HG03521 (cell line): ENCODE data around the gene SH3TC2.
"Not testable (repeated sequence)": the region's sequence is repeated elsewhere in the genome, so short reads cannot be mapped to it uniquely, and the experiment has no call there.

ENCODE experiments used
- ATAC-seq: cut with Tn5 transposase; IDR thresholded peaks from one replicate; pipeline ENCODE4 v1.9.1; 2021; ENCODE audit warnings: mild to moderate bottlenecking, moderate library complexity; ENCODE audit not compliant: unreplicated experiment

Gene SH3TC2

GRCh38 chr5:149063017-149063687, at the start of gene SH3TC2:
Gene SH3TC2 (minus strand): TSS chr5:149063062. CDS start chr5:149063022, 40 bp downstream.
- no peak for ATAC-seq

GRCh38 chr5:149110406-149110805, 47.5 kb upstream of the SH3TC2 start:
- no peak for ATAC-seq

GRCh38 chr5:149108651-149109280, 45.9 kb upstream of the SH3TC2 start:
- no peak for ATAC-seq

- ATAC-seq: no peak
These were observed 37.5 kb upstream of the SH3TC2 start for GRCh38 chr5:149100331-149100730.

- no peak for ATAC-seq
These were observed 37.1 kb upstream of the SH3TC2 start for GRCh38 chr5:149099920-149100319.

GRCh38 chr5:149094996-149095395, 32.1 kb upstream of the SH3TC2 start:
- no peak for ATAC-seq

GRCh38 chr5:149093625-149094024, 30.8 kb upstream of the SH3TC2 start:
- ATAC-seq: no peak

- ATAC-seq: no peak
These were observed 26.9 kb upstream of the SH3TC2 start for GRCh38 chr5:149089796-149090195.

GRCh38 chr5:149088686-149089085, 25.8 kb upstream of the SH3TC2 start:
- no peak for ATAC-seq

- ATAC-seq: no peak
These were observed 21.0 kb upstream of the SH3TC2 start for GRCh38 chr5:149083846-149084245.

GRCh38 chr5:149082271-149082670, 19.4 kb upstream of the SH3TC2 start:
- no peak for ATAC-seq

GRCh38 chr5:149080294-149080693, 17.4 kb upstream of the SH3TC2 start:
- ATAC-seq: no peak

GRCh38 chr5:149079883-149080282, 17.0 kb upstream of the SH3TC2 start:
- no peak for ATAC-seq

- not testable (repeated sequence) for ATAC-seq
These were observed 11.2 kb upstream of the SH3TC2 start for GRCh38 chr5:149074071-149074470.

GRCh38 chr5:149073213-149073612, 10.4 kb upstream of the SH3TC2 start:
- ATAC-seq: no peak

- no peak for ATAC-seq
These were observed 9.9 kb upstream of the SH3TC2 start for GRCh38 chr5:149072791-149073190.

- no peak for ATAC-seq
These were observed 9.5 kb upstream of the SH3TC2 start for GRCh38 chr5:149072376-149072775.

GRCh38 chr5:149071756-149072155, 8.9 kb upstream of the SH3TC2 start:
- ATAC-seq: no peak

- no peak for ATAC-seq
These were observed 8.4 kb upstream of the SH3TC2 start for GRCh38 chr5:149071216-149071615.

- no peak for ATAC-seq
These were observed 6.8 kb upstream of the SH3TC2 start for GRCh38 chr5:149069711-149070110.

GRCh38 chr5:149063896-149064478, 1.1 kb upstream of the SH3TC2 start:
- no peak for ATAC-seq

GRCh38 chr5:149062371-149063016, 368 bp downstream of the SH3TC2 start:
- ATAC-seq: no peak
